Motor neuron (in vitro differentiated cells): Measurements from ENCODE around the gene ARHGAP6. TPM values are rescaled to one million over a fixed set of nuclear protein-coding genes. Genes with fewer than 3 reads are reported as not detected.
"Not testable (repeated sequence)": the region's sequence is repeated elsewhere in the genome, so short reads cannot be mapped to it uniquely, and the experiment has no call there.

Experiments used
- ATAC-seq, 8 experiments: fragments of 200-7000 bp; cut with Tn5 transposase; replicated peaks in 6 of 8; 2 replicates each; pipeline ENCODE4 v1.8.0; 2021; ENCODE audit warnings: mild to moderate bottlenecking in 8 of 8, moderate library complexity in 8 of 8
- H3K27ac ChIP-seq, 2 donors: fragments of 250-450 bp; sonication (Bioruptor Pico); 2 replicates each; pipeline ENCODE4 v1.9.0; 2021; ENCODE audit warnings: antibody characterized with exemption in 2 of 2, mild to moderate bottlenecking in 2 of 2, moderate library complexity in 1 of 2
- H3K4me1 ChIP-seq, 2 donors: fragments of 250-450 bp; sonication (Bioruptor Pico); replicated peaks in 1 of 2; 2 replicates each; pipeline ENCODE4 v1.6.1; 2021; ENCODE audit warnings: antibody characterized with exemption in 2 of 2, mild to moderate bottlenecking in 2 of 2, moderate library complexity in 1 of 2
- H3K4me3 ChIP-seq, 5 donors: fragments of 250-450 bp; sonication (Bioruptor Pico); 2 replicates each; pipeline ENCODE4 v1.9.0; 2021; ENCODE audit warnings: antibody characterized with exemption in 5 of 5, mild to moderate bottlenecking in 5 of 5, moderate library complexity in 4 of 5
- WGBS, 10 experiments: fragments of 450-650 bp; shearing (Covaris generic); methylation state at CpG; one replicate each; pipeline ENCODE4 v1.0.0; 2022; 5-methylcytosine and 5-hydroxymethylcytosine counted together
- in situ Hi-C, 9 experiments: fragments of 400-800 bp; cut with MboI; loops; one replicate each; pipeline ENCODE4 v1.15.0; 2021; ENCODE audit warnings: low sequenced_read_pairs in 9 of 9, low pct_unique_long_range_greater_than_20kb in 2 of 9; ENCODE audit not compliant: unreplicated experiment in 9 of 9
- total RNA-seq, 8 experiments: library from RNA; unstranded; fragments of 300-600 nt; gene quantifications; 2 replicates each; pipeline versions ENCODE4 v1.2.3 to v1.2.4, GENCODE V29; 2022

The ARHGAP6 gene
- total RNA-seq, 8 experiments from 2014 or later: 0.50 to 7.6 (median 2.6) TPM

GRCh38 chrX:11628399-11628798 is 37.3 kb downstream of the ARHGAP6 start:
- no peak for ATAC-seq
- Histone ChIP-seq H3K27ac (no peak overlapping the region), H3K4me3 (no peak overlapping the region), H3K4me1 (no peaks in the 10 kb centered on the region)
- in situ Hi-C loops: no loop called here
- WGBS, 10 experiments: 20 to 100% (median 63%) methylated on average over 1 to 5 of the region's 5 CpGs; no CpG with 5 or more reads in 4 of the 10 experiments

- H3K27ac ChIP-seq: no peak overlapping the region
- H3K4me1 ChIP-seq: no peaks in the 10 kb centered on the region
- in situ Hi-C loops: no loop called here
- no peak for ATAC-seq
- H3K4me3 ChIP-seq: no peak overlapping the region
Observed at GRCh38 chrX:11626351-11626750, 39.4 kb downstream of the ARHGAP6 start.

- in situ Hi-C loops: no loop called here
- H3K4me1 ChIP-seq: no peaks in the 10 kb centered on the region
- no peak for ATAC-seq
- no peak overlapping the region for H3K27ac ChIP-seq
- 40% methylated on average over 1 of the region's 1 CpG; no CpG with 5 or more reads in 9 of the 10 experiments for WGBS, 10 experiments
- H3K4me3 ChIP-seq: no peak overlapping the region
Observed at GRCh38 chrX:11619441-11619840, 46.3 kb downstream of the ARHGAP6 start.

DNA sequence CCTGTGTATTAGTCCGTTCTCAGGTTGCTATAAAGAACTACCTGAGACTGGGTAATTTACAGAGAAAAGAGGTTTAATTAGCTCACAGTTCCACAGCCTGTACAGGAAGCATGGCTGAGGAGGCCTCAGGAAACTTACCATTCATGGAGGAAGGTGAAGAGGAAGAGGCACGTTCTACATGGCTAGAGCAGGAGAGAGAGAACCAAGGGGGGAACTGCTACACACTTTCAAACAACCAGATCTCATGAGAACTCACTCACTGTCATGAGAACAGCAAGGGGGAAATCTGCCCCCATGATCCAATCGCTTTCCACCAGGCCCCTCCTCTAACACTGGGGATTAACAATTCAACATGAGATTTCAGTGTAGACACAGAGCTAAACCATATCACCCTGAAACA is 51.5 kb downstream of the ARHGAP6 start:
- H3K4me1 ChIP-seq, ATAC-seq, H3K27ac ChIP-seq, H3K4me3 ChIP-seq, in situ Hi-C loops: not testable (repeated sequence)
- WGBS, 10 experiments: 40 to 54% methylated on average over 1 to 2 of the region's 3 CpGs; no CpG with 5 or more reads in 8 of the 10 experiments

DNA sequence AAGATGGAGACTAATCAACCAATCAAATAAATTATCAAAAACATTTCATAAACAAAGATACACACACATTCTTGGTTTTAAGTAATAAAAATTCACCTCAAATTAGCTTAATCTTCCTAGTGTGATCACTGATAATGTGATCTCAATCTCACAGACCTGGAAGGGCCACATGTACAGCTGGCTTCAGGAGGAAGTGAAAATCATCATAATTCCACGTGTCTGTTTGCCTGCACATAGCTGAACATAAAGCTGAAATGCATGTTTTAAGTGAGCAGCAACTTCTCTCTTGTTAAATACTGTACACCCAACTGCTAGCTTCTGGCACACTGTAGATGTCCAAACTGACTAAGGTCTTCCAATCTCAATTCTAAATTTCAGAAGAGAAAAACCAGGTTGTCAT is 53.8 kb downstream of the ARHGAP6 start:
- no peak overlapping the region for H3K27ac ChIP-seq
- H3K4me1 ChIP-seq: no peaks in the 10 kb centered on the region
- 0 to 44% (median 0%) methylated on average over 1 of the region's 1 CpG; no CpG with 5 or more reads in 7 of the 10 experiments for WGBS, 10 experiments
- H3K4me3 ChIP-seq: no peak overlapping the region
- ATAC-seq: no peak
- in situ Hi-C loops: no loop called here

DNA sequence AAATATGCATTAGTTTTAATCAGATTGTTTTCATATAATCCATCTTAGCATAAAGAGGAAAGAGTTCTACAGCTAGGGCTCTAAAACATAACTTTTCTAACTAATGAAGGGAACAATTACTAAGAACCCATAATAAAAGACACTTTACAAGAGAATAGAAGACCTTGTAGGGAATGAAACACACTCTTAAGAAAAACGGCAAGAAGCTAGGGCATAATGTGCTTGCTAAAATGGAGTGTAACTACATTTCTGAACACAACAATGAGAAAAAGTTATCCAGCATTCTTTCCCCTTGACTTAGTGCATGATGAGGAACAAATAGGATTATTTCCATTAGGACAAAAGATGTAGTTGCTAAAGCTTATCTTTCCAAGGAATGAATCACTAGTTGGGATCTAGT is 54.6 kb downstream of the ARHGAP6 start:
- Histone ChIP-seq H3K4me1 (no peaks in the 10 kb centered on the region), H3K27ac (no peak overlapping the region), H3K4me3 (no peak overlapping the region)
- 20 to 23% methylated on average over 1 of the region's 1 CpG; no CpG with 5 or more reads in 8 of the 10 experiments for WGBS, 10 experiments
- no peak for ATAC-seq
- in situ Hi-C loops: no loop called here

- no peak for ATAC-seq
Observed at GRCh38 chrX:11609109-11609508, 56.6 kb downstream of the ARHGAP6 start.

GRCh38 chrX:11606408-11606807 is 59.3 kb downstream of the ARHGAP6 start:
- no peak for ATAC-seq
- no peaks in the 10 kb centered on the region for H3K4me1 ChIP-seq
- in situ Hi-C loops: no loop called here
- no peak overlapping the region for H3K4me3 ChIP-seq
- H3K27ac ChIP-seq: no peak overlapping the region

More at GRCh38 chrX:11609109-11609508, 56.6 kb downstream of the ARHGAP6 start:
- 15 to 100% (median 31%) methylated on average over 2 of the region's 2 CpGs; no CpG with 5 or more reads in 7 of the 10 experiments for WGBS, 10 experiments
- in situ Hi-C loops: no loop called here
- Histone ChIP-seq H3K27ac (no peak overlapping the region), H3K4me3 (no peak overlapping the region), H3K4me1 (no peaks in the 10 kb centered on the region)

GRCh38 chrX:11600578-11600977 is 65.1 kb downstream of the ARHGAP6 start:
- no peaks in the 10 kb centered on the region for H3K4me1 ChIP-seq
- in situ Hi-C loops: no loop called here
- WGBS, 10 experiments: 87% methylated on average over 3 of the region's 3 CpGs; no CpG with 5 or more reads in 9 of the 10 experiments

GRCh38 chrX:11597479-11597878 is 68.2 kb downstream of the ARHGAP6 start:
- Histone ChIP-seq H3K27ac (no peak overlapping the region), H3K4me1 (no peaks in the 10 kb centered on the region), H3K4me3 (no peak overlapping the region)
- WGBS, 10 experiments: 0 to 100% (median 62%) methylated on average over 1 to 2 of the region's 2 CpGs; no CpG with 5 or more reads in 3 of the 10 experiments
- in situ Hi-C loops: no loop called here
- no peak for ATAC-seq

More at GRCh38 chrX:11600578-11600977, 65.1 kb downstream of the ARHGAP6 start:
- no peak overlapping the region for H3K4me3 ChIP-seq
- H3K27ac ChIP-seq: no peak overlapping the region
- ATAC-seq: no peak

DNA sequence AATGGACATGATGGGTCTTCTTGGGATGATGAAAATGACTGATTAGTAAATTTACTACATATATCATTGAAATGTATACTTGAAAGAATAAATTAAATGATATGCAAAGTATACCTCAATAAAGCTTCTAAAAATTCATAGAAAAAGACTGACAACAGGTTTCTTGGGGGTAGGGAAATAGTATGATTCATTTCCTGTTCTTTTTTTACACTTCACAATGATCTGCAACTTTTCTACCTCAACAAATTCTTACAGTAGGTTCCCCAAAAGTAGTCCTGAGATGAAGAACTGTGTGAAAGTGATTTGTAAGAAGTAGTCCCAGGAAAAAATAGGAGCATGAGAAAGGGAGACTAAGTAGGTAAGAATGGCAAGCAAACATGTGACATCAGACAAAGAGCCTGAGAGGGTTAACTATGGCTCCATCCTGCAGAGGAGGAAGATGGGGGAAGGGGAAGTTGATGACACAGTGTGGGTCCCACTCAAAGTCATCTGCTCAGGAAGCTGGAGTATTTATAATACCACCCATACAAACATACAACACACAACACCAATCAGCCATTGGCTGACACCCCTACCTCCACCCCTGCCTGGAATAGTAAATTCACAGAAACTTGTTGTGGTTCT is 73.9 kb downstream of the ARHGAP6 start:
- Histone ChIP-seq H3K27ac (no peak overlapping the region), H3K4me1 (no peaks in the 10 kb centered on the region), H3K4me3 (no peak overlapping the region)
- in situ Hi-C loops: no loop called here
- no peak for ATAC-seq

- Histone ChIP-seq H3K27ac (no peak overlapping the region), H3K4me3 (no peak overlapping the region), H3K4me1 (no peaks in the 10 kb centered on the region)
- in situ Hi-C loops: no loop called here
- WGBS, 10 experiments: 67 to 80% methylated on average over 1 to 2 of the region's 3 CpGs; no CpG with 5 or more reads in 8 of the 10 experiments
- no peak for ATAC-seq
Observed at GRCh38 chrX:11589641-11590040, 76.1 kb downstream of the ARHGAP6 start.

DNA sequence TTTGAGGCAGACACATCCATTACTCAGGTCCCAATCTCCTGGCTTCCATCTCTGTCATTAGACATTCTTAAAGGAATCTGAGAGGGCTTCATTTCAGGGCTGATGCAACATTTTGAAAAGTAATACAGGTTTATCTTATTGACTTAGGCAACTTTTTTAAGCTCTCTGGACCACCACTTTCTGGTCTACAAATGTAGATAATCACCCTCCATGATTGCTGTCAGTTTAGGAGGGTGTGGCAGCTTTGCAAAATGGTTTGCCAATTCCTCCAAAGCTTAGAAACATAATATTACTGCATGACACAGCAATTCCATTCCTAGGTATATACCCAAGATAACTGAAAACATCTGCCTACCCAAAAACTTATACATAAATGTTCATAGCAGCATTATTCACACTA is 77.6 kb downstream of the ARHGAP6 start:
- H3K27ac ChIP-seq: no peak overlapping the region
- no peak overlapping the region for H3K4me3 ChIP-seq
- in situ Hi-C loops: no loop called here
- H3K4me1 ChIP-seq: no peaks in the 10 kb centered on the region
- ATAC-seq: no peak

DNA sequence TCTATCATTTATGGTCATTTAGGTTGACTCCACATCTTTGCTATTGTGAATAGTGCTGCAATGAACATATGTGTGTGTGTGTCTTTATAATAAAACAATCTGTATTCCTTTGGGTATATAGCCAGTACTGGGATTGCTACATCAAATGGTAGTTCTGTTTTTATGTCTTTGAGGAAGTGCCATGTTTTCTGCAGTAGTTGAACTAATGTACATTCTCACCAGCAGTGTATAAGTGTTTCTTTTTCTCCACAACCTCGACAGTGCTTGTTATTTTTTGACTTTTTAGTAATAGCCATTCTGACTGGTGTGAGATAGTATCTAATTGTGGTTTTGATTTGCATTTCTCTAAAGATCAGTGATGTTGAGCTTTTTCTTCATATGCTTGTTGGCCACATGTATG is 80.5 kb downstream of the ARHGAP6 start:
- H3K4me3 ChIP-seq: no peak overlapping the region
- WGBS, 10 experiments: 0% methylated on average over 1 of the region's 1 CpG; no CpG with 5 or more reads in 8 of the 10 experiments
- no peak for ATAC-seq
- in situ Hi-C loops: no loop called here
- H3K4me1 ChIP-seq: no peaks in the 10 kb centered on the region
- H3K27ac ChIP-seq: no peak overlapping the region
